Stimulated activated CD4-positive, alpha-beta T cell treated with anti-CD3 and anti-CD28 coated beads, Interleukin-15, amount 100 ng/mL, for 24 hours (primary cell): ENCODE data around the gene TRPV3.
"Not testable (repeated sequence)": the region's sequence is repeated elsewhere in the genome, so short reads cannot be mapped to it uniquely, and the experiment has no call there.

ENCODE experiments used
- DNase-seq: peaks from one replicate; pipeline ENCODE4 v3.0.0-alpha.2; 2020

TRPV3 gene

DNA sequence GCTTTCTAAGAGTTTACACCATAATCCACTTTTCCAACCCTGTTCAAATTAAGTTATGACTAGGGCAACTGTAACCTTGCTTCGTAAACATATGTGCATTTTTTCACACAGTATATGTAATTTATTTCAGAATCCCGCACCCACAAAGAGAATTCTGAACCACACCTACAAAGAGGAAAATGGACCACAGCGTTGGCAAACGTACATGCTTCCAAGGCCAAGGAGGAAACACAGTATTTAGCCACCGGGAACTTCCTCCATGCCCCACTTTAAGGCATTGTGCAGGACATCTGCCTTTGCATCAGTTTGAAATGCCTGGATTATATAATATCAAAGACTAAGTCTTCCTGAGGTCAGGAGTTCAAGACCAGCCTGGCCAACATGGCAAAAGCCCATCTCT lies 88.1 kb downstream of the TRPV3 start:
- no peak for DNase-seq

- not testable (repeated sequence) for DNase-seq
These were observed 91.3 kb downstream of the TRPV3 start for GRCh38 chr17:3466355-3466754.
